Measurements from ENCODE around the gene PTRH1.

PTRH1 gene

GRCh38 chr9:127686461-127687393, 28.7 kb downstream of the PTRH1 start:
- no peak for DNase-seq
- H3K36me3 ChIP-seq: peaks cover 52% of the 10 kb centered on the region

GRCh38 chr9:127684576-127684975, 30.9 kb downstream of the PTRH1 start:
- Histone ChIP-seq H3K4me1 (no peaks in the 10 kb centered on the region), H3K36me3 (peaks cover 50% of the 10 kb centered on the region), H3K27me3 (no peaks in the 10 kb centered on the region), H3K4me3 (ENCODE audit: low read depth, low read length) (no peak overlapping the region), H3K9me3 (no peaks in the 10 kb centered on the region)
- no peak for DNase-seq
- no peak for TF ChIP-seq CTCF (IDR thresholded peaks at IDR 0.05; ENCODE audit: low read depth, low read length)

More at GRCh38 chr9:127686461-127687393, 28.7 kb downstream of the PTRH1 start:
- no peaks in the 10 kb centered on the region for H3K27me3 ChIP-seq
- H3K9me3 ChIP-seq: no peaks in the 10 kb centered on the region
- no peak for TF ChIP-seq CTCF (IDR thresholded peaks at IDR 0.05; ENCODE audit: low read depth, low read length)
- H3K4me3 ChIP-seq (ENCODE audit: low read depth, low read length): no peak overlapping the region
- no peaks in the 10 kb centered on the region for H3K4me1 ChIP-seq

- no peak for DNase-seq
- peaks cover 49% of the 10 kb centered on the region for H3K36me3 ChIP-seq
- TF ChIP-seq CTCF (IDR thresholded peaks at IDR 0.05; ENCODE audit: low read depth, low read length): no peak
- H3K4me3 ChIP-seq (ENCODE audit: low read depth, low read length): no peak overlapping the region
- no peaks in the 10 kb centered on the region for H3K9me3 ChIP-seq
- no peaks in the 10 kb centered on the region for H3K27me3 ChIP-seq
- H3K4me1 ChIP-seq: no peaks in the 10 kb centered on the region
These were observed 31.7 kb downstream of the PTRH1 start for GRCh38 chr9:127683723-127684122.

GRCh38 chr9:127682351-127683136, 32.9 kb downstream of the PTRH1 start:
- no peak for TF ChIP-seq CTCF (IDR thresholded peaks at IDR 0.05; ENCODE audit: low read depth, low read length)
- Histone ChIP-seq H3K4me3 (ENCODE audit: low read depth, low read length) (no peak overlapping the region), H3K9me3 (no peaks in the 10 kb centered on the region), H3K36me3 (peaks cover 48% of the 10 kb centered on the region), H3K4me1 (no peaks in the 10 kb centered on the region), H3K27me3 (no peaks in the 10 kb centered on the region)
- no peak for DNase-seq

- no peaks in the 10 kb centered on the region for H3K9me3 ChIP-seq
- no peak for TF ChIP-seq CTCF (IDR thresholded peaks at IDR 0.05; ENCODE audit: low read depth, low read length)
These were observed 34.6 kb downstream of the PTRH1 start for GRCh38 chr9:127680846-127681245.

More at GRCh38 chr9:127680846-127681245, 34.6 kb downstream of the PTRH1 start:
- no peaks in the 10 kb centered on the region for H3K4me1 ChIP-seq
- peaks cover 53% of the 10 kb centered on the region for H3K36me3 ChIP-seq
- DNase-seq: no peak
- no peak overlapping the region for H3K4me3 ChIP-seq (ENCODE audit: low read depth, low read length)
- H3K27me3 ChIP-seq: no peaks in the 10 kb centered on the region
